NT2/D1 (cell line): ENCODE measurements around the gene FOLR1.

Source experiments
- YY1 ChIP-seq: IDR thresholded peaks from 2 replicates; pipeline ENCODE4 v1.6.1; 2011; ENCODE audit not compliant: insufficient read length, insufficient read depth
- ZNF274 ChIP-seq: IDR thresholded peaks from 2 replicates; pipeline ENCODE4 v1.6.1; 2011; ENCODE audit warnings: mild to moderate bottlenecking, low read depth, low read length

DNA sequence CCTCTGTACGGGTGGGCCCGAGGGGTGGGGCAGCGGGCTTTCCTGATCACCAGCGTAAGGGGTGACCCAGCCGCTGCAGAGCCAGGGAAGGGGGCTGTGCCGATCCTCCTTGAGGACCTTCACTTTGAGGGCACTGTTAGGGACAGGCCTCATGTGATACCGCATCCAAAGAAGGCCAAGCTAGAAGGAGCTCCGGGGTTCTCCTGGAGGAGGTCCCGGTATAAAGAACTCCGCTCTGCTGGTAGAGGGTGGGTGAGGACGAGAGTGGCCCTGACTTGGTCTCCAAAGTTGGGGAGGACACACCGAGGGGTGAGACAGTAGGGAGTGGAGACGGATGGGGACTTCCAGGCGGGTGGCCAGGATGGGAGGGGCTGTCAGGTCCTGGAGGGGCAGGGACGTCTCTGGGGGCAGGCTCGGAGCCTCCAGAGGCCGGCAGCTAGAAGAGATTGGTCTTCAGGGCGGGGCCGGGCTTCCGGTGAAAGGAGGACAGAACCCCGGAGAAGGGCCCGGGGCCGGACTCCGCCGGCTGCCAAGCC lies 47.4 kb downstream of the FOLR1 start:
- TF ChIP-seq YY1 = no peak
- no peak for TF ChIP-seq ZNF274
